Liver (tissue), 9 donors: ENCODE measurements around the gene PHF11. TPM values are rescaled to one million over a fixed set of nuclear protein-coding genes. Genes with fewer than 3 reads are reported as not detected.

ENCODE experiments used
- DNase-seq: peaks from one replicate; pipeline ENCODE4 v3.0.0-alpha.2; 2017; ENCODE audit warnings: low spot score
- H3K27ac ChIP-seq, 2 donors: one replicate each; pipeline ENCODE4 v1.7.0; 2013; ENCODE audit warnings: inconsistent platforms in 2 of 2, low read length in 2 of 2, control low read depth in 1 of 2, low read depth in 1 of 2, mild to moderate bottlenecking in 1 of 2
- H3K27me3 ChIP-seq, 4 donors: one replicate each; pipeline versions ENCODE4 v1.6.1 to v1.7.0; 2013; ENCODE audit warnings: low read length in 3 of 4, inconsistent platforms in 1 of 4, mild to moderate bottlenecking in 1 of 4, moderate library complexity in 1 of 4; ENCODE audit not compliant: control insufficient read depth in 4 of 4, insufficient read depth in 4 of 4
- H3K36me3 ChIP-seq, 4 donors: one replicate each; pipeline versions ENCODE4 v1.6.1 to v1.7.0; 2013; ENCODE audit warnings: low read length in 3 of 4, mild to moderate bottlenecking in 3 of 4, low read depth in 1 of 4, moderate library complexity in 1 of 4; ENCODE audit not compliant: control insufficient read depth in 4 of 4, insufficient read depth in 3 of 4
- H3K4me1 ChIP-seq, 4 donors: one replicate each; pipeline versions ENCODE4 v1.6.1 to v1.7.0; 2013; ENCODE audit warnings: low read length in 3 of 4, mild to moderate bottlenecking in 3 of 4, moderate library complexity in 1 of 4; ENCODE audit not compliant: control insufficient read depth in 4 of 4, insufficient read depth in 4 of 4
- H3K4me3 ChIP-seq, 3 donors: one replicate each; pipeline versions ENCODE4 v1.6.1 to v1.7.0; 2013; ENCODE audit warnings: low read length in 3 of 3, control low read depth in 1 of 3, low read depth in 1 of 3, mild to moderate bottlenecking in 1 of 3
- H3K9ac ChIP-seq, 2 donors: one replicate each; pipeline ENCODE4 v1.7.0; 2013; ENCODE audit warnings: low read length in 2 of 2, mild to moderate bottlenecking in 2 of 2, moderate library complexity in 2 of 2, control low read depth in 1 of 2, low read depth in 1 of 2
- H3K9me3 ChIP-seq, 4 donors: one replicate each; pipeline versions ENCODE4 v1.6.1 to v1.7.0; 2013; ENCODE audit warnings: low read length in 3 of 4; ENCODE audit not compliant: control insufficient read depth in 4 of 4
- EGR1 ChIP-seq, 2 donors: IDR thresholded peaks; 2 replicates each; pipeline ENCODE4 v1.6.1; 2016 to 2018; ENCODE audit warnings: antibody characterized with exemption in 2 of 2, low read depth in 2 of 2
- FOXA1 ChIP-seq: IDR thresholded peaks from 2 replicates; pipeline ENCODE4 v1.6.1; 2016; ENCODE audit warnings: antibody characterized with exemption
- FOXA2 ChIP-seq: IDR thresholded peaks from 2 replicates; pipeline ENCODE4 v1.6.1; 2016; ENCODE audit warnings: antibody characterized with exemption
- GABPA ChIP-seq, 2 donors: IDR thresholded peaks in 1 of 2; conservative IDR thresholded peaks in 1 of 2; 2 replicates each; pipeline ENCODE4 v1.6.1; 2016; ENCODE audit warnings: antibody characterized with exemption in 2 of 2, mild to moderate bottlenecking in 1 of 2, moderate library complexity in 1 of 2
- HNF4A ChIP-seq, 2 donors: conservative IDR thresholded peaks; 2 replicates each; pipeline ENCODE4 v1.6.1; 2016; ENCODE audit warnings: antibody characterized with exemption in 2 of 2, mild to moderate bottlenecking in 2 of 2
- HNF4G ChIP-seq: IDR thresholded peaks from 2 replicates; pipeline ENCODE4 v1.6.1; 2016; ENCODE audit warnings: antibody characterized with exemption
- NR2F2 ChIP-seq: IDR thresholded peaks from 2 replicates; pipeline ENCODE4 v1.6.1; 2016; ENCODE audit warnings: antibody characterized with exemption
- RAD21 ChIP-seq, 2 donors: IDR thresholded peaks; 2 replicates each; pipeline ENCODE4 v1.6.1; 2016; ENCODE audit warnings: antibody characterized with exemption in 2 of 2, mild to moderate bottlenecking in 2 of 2
- RXRA ChIP-seq, 2 donors: IDR thresholded peaks; 2 replicates each; pipeline ENCODE4 v1.6.1; 2017 to 2018; ENCODE audit warnings: antibody characterized with exemption in 2 of 2, mild to moderate bottlenecking in 1 of 2
- SP1 ChIP-seq: IDR thresholded peaks from 2 replicates; pipeline ENCODE4 v1.6.1; 2018; ENCODE audit warnings: antibody characterized with exemption, mild to moderate bottlenecking
- TAF1 ChIP-seq: conservative IDR thresholded peaks from 2 replicates; pipeline ENCODE4 v1.6.1; 2016; ENCODE audit warnings: antibody characterized with exemption, mild to moderate bottlenecking
- YY1 ChIP-seq: IDR thresholded peaks from 2 replicates; pipeline ENCODE4 v1.6.1; 2016; ENCODE audit warnings: antibody characterized with exemption, mild to moderate bottlenecking
- WGBS: extraction: QIAGEN DNeasy Blood & Tissue Kit; methylation state at CpG from one replicate; pipeline ENCODE4 v1.1.7; 2013; 5-methylcytosine and 5-hydroxymethylcytosine counted together
- polyA plus RNA-seq, 2 donors: library from polyadenylated mRNA; stranded (reverse) in 1 of 2; unstranded in 1 of 2; fragments of 200-250 nt in 1 of 2; fragments of >200 nt in 1 of 2; fragmentation: Nextera tagmentation in 1 of 2; extraction: Ambion mirVana in 1 of 2; gene quantifications; one replicate each; pipeline versions ENCODE4 v1.2.1 to v1.2.3, GENCODE V29; 2013 to 2015
- total RNA-seq, 2 donors: library from RNA; depleted of rRNA; stranded (reverse); fragments of >200 nt; gene quantifications; one replicate each; pipeline ENCODE4 v1.2.3, GENCODE V29; 2014
- TF ChIP-seq, protein P1 (sequence below): IDR thresholded peaks from 2 replicates; pipeline ENCODE4 v1.6.1; 2016; ENCODE audit warnings: antibody characterized with exemption
- TF ChIP-seq, protein P2 (sequence below): fragments of 150-350 bp; IDR thresholded peaks from 2 replicates; pipeline ENCODE4 v1.5.1; 2017; ENCODE audit warnings: improper control_type of control experiment, low read depth, low read length; ENCODE audit not compliant: missing input control
- TF ChIP-seq, protein P3 (sequence below): IDR thresholded peaks from 2 replicates; pipeline ENCODE4 v1.6.1; 2016; ENCODE audit warnings: antibody characterized with exemption, mild to moderate bottlenecking
- TF ChIP-seq, protein P4 (sequence below): IDR thresholded peaks from 2 replicates; pipeline ENCODE4 v1.6.1; 2016; ENCODE audit warnings: antibody characterized with exemption
- donor health status: healthy.
- donor health status: healthy.
- donor health status: healthy.
- donor health status: healthy.
- donor health status: healthy.

Gene PHF11
- total and polyA plus RNA-seq, 4 donors: 8.6 to 16.1 (median 11.5) TPM

- Histone ChIP-seq H3K36me3 (peaks cover 1 to 24% (median 17%) of the 10 kb centered on the region in 4 donors), H3K4me3 (no peak overlapping the region), H3K4me1 (peaks cover 0 to under 1% (median under 1%) of the 10 kb centered on the region in 4 donors), H3K27ac (no peak overlapping the region), H3K9me3 (no peaks in the 10 kb centered on the region), H3K9ac (no peak overlapping the region), H3K27me3 (no peaks in the 10 kb centered on the region)
- TF ChIP-seq FOXA1 (no peak), NR2F2 (no peak), HNF4A (conservative IDR thresholded peaks at IDR 0.05) (no peak), HNF4G (no peak), FOXA2 (no peak), TAF1 (no peak), YY1 (no peak), RAD21 (IDR thresholded peaks at IDR 0.05) (no peak), GABPA (IDR thresholded peaks at IDR 0.05 in 1 of 2, conservative IDR thresholded peaks at IDR 0.05 in 1 of 2) (no peak), EGR1 (IDR thresholded peaks at IDR 0.05; ENCODE audit: low read depth in 2 of 2) (no peak)
- TF ChIP-seq, protein P1, sequence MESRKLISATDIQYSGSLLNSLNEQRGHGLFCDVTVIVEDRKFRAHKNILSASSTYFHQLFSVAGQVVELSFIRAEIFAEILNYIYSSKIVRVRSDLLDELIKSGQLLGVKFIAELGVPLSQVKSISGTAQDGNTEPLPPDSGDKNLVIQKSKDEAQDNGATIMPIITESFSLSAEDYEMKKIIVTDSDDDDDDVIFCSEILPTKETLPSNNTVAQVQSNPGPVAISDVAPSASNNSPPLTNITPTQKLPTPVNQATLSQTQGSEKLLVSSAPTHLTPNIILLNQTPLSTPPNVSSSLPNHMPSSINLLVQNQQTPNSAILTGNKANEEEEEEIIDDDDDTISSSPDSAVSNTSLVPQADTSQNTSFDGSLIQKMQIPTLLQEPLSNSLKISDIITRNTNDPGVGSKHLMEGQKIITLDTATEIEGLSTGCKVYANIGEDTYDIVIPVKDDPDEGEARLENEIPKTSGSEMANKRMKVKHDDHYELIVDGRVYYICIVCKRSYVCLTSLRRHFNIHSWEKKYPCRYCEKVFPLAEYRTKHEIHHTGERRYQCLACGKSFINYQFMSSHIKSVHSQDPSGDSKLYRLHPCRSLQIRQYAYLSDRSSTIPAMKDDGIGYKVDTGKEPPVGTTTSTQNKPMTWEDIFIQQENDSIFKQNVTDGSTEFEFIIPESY: no peak
- TF ChIP-seq, protein P2, sequence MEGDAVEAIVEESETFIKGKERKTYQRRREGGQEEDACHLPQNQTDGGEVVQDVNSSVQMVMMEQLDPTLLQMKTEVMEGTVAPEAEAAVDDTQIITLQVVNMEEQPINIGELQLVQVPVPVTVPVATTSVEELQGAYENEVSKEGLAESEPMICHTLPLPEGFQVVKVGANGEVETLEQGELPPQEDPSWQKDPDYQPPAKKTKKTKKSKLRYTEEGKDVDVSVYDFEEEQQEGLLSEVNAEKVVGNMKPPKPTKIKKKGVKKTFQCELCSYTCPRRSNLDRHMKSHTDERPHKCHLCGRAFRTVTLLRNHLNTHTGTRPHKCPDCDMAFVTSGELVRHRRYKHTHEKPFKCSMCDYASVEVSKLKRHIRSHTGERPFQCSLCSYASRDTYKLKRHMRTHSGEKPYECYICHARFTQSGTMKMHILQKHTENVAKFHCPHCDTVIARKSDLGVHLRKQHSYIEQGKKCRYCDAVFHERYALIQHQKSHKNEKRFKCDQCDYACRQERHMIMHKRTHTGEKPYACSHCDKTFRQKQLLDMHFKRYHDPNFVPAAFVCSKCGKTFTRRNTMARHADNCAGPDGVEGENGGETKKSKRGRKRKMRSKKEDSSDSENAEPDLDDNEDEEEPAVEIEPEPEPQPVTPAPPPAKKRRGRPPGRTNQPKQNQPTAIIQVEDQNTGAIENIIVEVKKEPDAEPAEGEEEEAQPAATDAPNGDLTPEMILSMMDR: no peak
- TF ChIP-seq, protein P3, sequence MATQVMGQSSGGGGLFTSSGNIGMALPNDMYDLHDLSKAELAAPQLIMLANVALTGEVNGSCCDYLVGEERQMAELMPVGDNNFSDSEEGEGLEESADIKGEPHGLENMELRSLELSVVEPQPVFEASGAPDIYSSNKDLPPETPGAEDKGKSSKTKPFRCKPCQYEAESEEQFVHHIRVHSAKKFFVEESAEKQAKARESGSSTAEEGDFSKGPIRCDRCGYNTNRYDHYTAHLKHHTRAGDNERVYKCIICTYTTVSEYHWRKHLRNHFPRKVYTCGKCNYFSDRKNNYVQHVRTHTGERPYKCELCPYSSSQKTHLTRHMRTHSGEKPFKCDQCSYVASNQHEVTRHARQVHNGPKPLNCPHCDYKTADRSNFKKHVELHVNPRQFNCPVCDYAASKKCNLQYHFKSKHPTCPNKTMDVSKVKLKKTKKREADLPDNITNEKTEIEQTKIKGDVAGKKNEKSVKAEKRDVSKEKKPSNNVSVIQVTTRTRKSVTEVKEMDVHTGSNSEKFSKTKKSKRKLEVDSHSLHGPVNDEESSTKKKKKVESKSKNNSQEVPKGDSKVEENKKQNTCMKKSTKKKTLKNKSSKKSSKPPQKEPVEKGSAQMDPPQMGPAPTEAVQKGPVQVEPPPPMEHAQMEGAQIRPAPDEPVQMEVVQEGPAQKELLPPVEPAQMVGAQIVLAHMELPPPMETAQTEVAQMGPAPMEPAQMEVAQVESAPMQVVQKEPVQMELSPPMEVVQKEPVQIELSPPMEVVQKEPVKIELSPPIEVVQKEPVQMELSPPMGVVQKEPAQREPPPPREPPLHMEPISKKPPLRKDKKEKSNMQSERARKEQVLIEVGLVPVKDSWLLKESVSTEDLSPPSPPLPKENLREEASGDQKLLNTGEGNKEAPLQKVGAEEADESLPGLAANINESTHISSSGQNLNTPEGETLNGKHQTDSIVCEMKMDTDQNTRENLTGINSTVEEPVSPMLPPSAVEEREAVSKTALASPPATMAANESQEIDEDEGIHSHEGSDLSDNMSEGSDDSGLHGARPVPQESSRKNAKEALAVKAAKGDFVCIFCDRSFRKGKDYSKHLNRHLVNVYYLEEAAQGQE: no peak
- no peak for DNase-seq
- WGBS: 84% methylated on average over 1 of the region's 1 CpG
These were observed 23.6 kb upstream of the PHF11 start for GRCh38 chr13:49472186-49472585.

DNA sequence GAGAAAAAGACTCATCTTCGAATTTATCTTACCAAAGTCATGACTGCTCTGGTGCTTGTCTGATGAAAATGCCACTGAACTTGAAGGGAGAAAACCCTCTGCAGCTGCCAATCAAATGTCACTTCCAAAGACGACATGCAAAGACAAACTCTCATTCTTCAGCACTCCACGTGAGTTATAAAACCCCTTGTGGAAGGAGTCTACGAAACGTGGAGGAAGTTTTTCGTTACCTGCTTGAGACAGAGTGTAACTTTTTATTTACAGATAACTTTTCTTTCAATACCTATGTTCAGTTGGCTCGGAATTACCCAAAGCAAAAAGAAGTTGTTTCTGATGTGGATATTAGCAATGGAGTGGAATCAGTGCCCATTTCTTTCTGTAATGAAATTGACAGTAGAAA lies 19.2 kb upstream of the PHF11 start:
- Histone ChIP-seq H3K36me3 (peaks cover 3 to 50% (median 33%) of the 10 kb centered on the region in 4 donors), H3K27ac (no peak overlapping the region), H3K9me3 (no peaks in the 10 kb centered on the region), H3K9ac (no peak overlapping the region), H3K4me1 (no peaks in the 10 kb centered on the region), H3K27me3 (no peaks in the 10 kb centered on the region), H3K4me3 (no peak overlapping the region)
- WGBS: 94% methylated on average over 7 of the region's 7 CpGs
- TF ChIP-seq RAD21 (IDR thresholded peaks at IDR 0.05) (no peak), NR2F2 (no peak), YY1 (no peak), RXRA (IDR thresholded peaks at IDR 0.05) (no peak), SP1 (no peak), FOXA2 (no peak), FOXA1 (no peak)
- TF ChIP-seq, protein P4, sequence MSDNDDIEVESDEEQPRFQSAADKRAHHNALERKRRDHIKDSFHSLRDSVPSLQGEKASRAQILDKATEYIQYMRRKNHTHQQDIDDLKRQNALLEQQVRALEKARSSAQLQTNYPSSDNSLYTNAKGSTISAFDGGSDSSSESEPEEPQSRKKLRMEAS: no peak
- TF ChIP-seq, protein P2: no peak
- TF ChIP-seq, protein P1: no peak
- DNase-seq: no peak
